Stimulated activated CD4-positive, alpha-beta T cell treated with anti-CD3 and anti-CD28 coated beads, Interleukin-12 subunit alpha, Interleukin-12 subunit beta, amount 100 ng/mL, for 4 hours (primary cell): Measurements from ENCODE around the gene MAP2K5.

Experiments used
- DNase-seq: peaks from one replicate; pipeline ENCODE4 v3.0.0-alpha.2; 2020

The MAP2K5 gene

GRCh38 chr15:67521783-67522568, 20.5 kb upstream of the MAP2K5 start:
- no peak for DNase-seq

- DNase-seq: no peak
These were observed 19.2 kb upstream of the MAP2K5 start for GRCh38 chr15:67523330-67523729.

- DNase-seq: no peak
These were observed 18.3 kb upstream of the MAP2K5 start for GRCh38 chr15:67524235-67524634.

GRCh38 chr15:67528513-67528912, 14.0 kb upstream of the MAP2K5 start:
- no peak for DNase-seq

- DNase-seq: no peak
These were observed 11.1 kb upstream of the MAP2K5 start for GRCh38 chr15:67531379-67531914.

- no peak for DNase-seq
These were observed 8.6 kb upstream of the MAP2K5 start for GRCh38 chr15:67533873-67534272.

- no peak for DNase-seq
These were observed 8.1 kb upstream of the MAP2K5 start for GRCh38 chr15:67534360-67534759.

- DNase-seq: no peak
These were observed 4.7 kb upstream of the MAP2K5 start for GRCh38 chr15:67537771-67538170.

GRCh38 chr15:67543348-67543718, 830 bp downstream of the MAP2K5 start:
- DNase-seq: no peak

GRCh38 chr15:67544475-67544874, 2.0 kb downstream of the MAP2K5 start:
- no peak for DNase-seq

- DNase-seq: no peak
These were observed 3.4 kb downstream of the MAP2K5 start for GRCh38 chr15:67545864-67546263.

GRCh38 chr15:67547064-67547463, 4.6 kb downstream of the MAP2K5 start:
- DNase-seq: no peak

- no peak for DNase-seq
These were observed 5.3 kb downstream of the MAP2K5 start for GRCh38 chr15:67547836-67548235.

- DNase-seq: no peak
These were observed 5.8 kb downstream of the MAP2K5 start for GRCh38 chr15:67548236-67548852.

GRCh38 chr15:67548862-67549651, 6.6 kb downstream of the MAP2K5 start:
- DNase-seq: no peak

GRCh38 chr15:67549736-67550135, 7.2 kb downstream of the MAP2K5 start:
- DNase-seq: no peak

GRCh38 chr15:67550522-67550921, 8.0 kb downstream of the MAP2K5 start:
- no peak for DNase-seq

GRCh38 chr15:67551207-67551743, 8.8 kb downstream of the MAP2K5 start:
- DNase-seq: no peak

GRCh38 chr15:67554580-67554979, 12.1 kb downstream of the MAP2K5 start:
- no peak for DNase-seq

- no peak for DNase-seq
These were observed 14.6 kb downstream of the MAP2K5 start for GRCh38 chr15:67556976-67557570.

- DNase-seq: no peak
These were observed 16.0 kb downstream of the MAP2K5 start for GRCh38 chr15:67558502-67558901.

- no peak for DNase-seq
These were observed 16.7 kb downstream of the MAP2K5 start for GRCh38 chr15:67559158-67559557.

- DNase-seq: no peak
These were observed 17.1 kb downstream of the MAP2K5 start for GRCh38 chr15:67559576-67559975.
